ENCODE data around the gene ATP6V0B.

The ATP6V0B gene

GRCh38 chr1:43969746-43970466, 4.9 kb upstream of the ATP6V0B start, which contains the start of gene DPH2:
DPH2 (plus strand) TSS chr1:43970010; CDS start chr1:43970176, 166 bp downstream.
- peak; percentile 95 for DNase-seq

DNA sequence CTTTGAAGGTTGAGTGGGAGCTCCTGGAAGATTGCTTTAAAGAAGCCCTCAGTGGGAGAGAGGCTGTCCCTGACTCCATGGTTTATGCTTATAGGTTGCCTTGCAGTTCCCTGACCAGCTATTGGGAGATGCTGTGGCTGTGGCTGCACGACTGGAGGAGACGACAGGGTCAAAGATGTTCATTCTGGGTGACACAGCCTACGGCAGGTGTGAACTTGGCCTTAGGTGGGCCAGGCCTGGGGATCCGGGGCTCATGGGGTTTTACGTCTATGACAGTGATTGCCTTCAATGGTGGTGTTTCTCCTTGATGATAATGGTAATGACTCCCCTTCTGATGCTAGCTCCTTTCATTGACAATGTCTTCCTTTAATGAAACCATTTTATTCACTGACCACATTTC, 4.3 kb upstream of the ATP6V0B start:
- DNase-seq: no peak

DNA sequence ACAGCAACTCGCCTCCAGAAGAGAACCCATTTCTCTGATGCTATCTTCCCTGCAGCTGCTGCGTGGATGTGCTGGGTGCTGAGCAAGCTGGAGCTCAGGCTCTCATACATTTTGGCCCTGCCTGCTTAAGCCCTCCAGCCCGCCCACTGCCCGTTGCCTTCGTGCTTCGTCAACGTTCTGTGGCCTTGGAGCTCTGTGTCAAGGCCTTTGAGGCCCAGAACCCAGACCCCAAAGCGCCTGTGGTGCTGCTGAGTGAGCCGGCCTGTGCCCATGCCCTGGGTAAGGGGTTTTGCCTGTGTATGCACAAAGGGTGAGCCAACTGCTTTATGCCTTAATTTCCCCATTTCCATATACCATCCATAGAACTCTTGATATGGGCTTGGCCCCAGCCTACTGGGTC, 3.8 kb upstream of the ATP6V0B start:
- DNase-seq: no peak

DNA sequence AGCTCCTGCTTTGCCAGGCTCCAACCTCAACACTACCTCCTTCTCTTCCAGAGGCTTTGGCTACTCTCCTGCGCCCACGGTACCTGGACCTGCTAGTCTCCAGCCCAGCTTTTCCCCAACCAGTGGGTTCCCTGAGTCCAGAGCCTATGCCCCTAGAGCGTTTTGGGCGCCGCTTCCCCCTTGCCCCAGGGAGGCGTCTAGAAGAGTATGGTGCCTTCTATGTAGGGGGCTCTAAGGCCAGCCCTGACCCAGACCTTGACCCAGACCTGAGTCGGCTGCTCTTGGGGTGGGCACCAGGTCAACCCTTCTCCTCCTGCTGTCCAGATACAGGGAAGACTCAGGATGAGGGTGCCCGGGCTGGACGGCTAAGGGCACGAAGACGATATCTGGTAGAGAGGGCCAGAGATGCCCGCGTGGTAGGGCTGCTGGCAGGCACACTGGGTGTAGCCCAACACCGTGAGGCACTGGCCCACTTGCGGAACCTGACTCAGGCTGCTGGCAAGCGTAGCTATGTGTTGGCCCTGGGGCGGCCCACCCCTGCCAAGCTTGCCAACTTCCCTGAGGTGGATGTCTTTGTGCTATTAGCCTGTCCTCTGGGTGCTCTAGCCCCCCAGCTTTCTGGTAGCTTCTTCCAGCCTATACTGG, 3.3 kb upstream of the ATP6V0B start:
- no peak for DNase-seq

DNA sequence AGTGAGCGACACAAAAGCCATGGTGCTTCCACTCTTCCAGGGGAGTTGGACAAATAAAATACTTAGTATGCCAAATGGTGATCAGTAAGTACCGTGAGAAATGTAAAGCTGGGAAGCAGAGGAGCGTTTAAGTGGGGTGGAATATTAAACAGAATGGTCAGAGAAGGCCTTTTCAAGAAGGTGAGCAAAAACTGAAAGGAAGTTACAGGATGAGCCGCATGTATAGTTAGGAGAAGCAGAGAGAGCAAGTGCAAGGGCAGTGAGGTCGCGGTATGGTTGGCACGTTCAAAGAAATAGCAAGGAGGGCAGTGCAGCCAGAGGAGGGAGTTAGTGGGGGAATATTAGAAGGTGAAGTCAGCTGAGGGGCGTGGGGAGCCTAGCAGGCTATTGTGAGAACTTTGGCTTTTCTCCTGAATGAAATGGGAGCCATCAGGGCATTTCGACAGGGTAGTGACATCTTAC, 748 bp upstream of the ATP6V0B start:
- no peak for DNase-seq

- DNase-seq: no peak
Observed at GRCh38 chr1:43975249-43975961, 645 bp downstream of the ATP6V0B start.

- no peak for DNase-seq
Observed at GRCh38 chr1:43976045-43976444, 1.3 kb downstream of the ATP6V0B start.

DNA sequence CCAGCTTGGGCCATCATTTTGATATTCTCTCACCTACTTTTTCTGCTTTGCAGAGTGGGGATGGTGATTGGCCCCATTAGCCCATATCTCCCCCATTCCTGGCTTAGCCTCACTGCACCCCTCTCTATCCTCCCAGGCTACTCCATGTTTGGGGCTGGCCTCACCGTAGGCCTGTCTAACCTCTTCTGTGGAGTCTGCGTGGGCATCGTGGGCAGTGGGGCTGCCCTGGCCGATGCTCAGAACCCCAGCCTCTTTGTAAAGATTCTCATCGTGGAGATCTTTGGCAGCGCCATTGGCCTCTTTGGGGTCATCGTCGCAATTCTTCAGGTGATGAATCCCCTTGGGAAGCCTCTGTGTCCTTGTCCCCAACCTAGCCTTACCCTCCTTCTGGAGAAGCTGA, 2.1 kb downstream of the ATP6V0B start:
- no peak for DNase-seq

DNA sequence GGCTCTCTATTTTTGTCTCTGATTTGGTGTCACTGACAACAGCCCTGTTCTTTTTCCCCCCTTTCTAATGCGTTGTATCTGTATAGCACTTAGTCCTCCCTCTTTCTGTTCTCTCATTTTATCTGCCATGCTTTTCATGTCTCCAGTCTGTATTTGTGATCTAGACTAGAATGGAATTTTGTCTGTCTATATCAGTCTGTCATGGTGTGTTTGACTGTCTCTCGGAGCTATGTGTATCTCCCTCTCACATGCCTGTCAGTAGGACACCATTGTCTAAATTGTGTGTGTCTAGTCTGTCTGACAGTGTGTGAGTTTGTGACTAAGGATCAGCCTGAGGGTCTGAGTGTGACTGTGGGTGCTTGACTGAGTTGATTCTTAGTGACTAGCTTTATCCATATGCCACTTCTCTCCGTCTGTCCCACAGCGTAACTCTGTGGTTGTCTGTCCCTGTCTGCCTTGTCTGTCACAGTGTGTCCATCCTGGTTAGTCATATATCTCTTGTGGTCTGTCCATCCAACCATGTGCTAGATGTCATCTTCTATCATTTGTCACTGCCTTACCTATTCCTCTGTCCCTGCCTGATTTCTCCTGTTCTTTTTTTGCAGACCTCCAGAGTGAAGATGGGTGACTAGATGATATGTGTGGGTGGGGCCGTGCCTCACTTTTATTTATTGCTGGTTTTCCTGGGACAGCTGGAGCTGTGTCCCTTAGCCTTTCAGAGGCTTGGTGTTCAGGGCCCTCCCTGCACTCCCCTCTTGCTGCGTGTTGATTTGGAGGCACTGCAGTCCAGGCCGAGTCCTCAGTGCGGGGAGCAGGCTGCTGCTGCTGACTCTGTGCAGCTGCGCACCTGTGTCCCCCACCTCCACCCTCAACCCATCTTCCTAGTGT, 2.9 kb downstream of the ATP6V0B start:
- no peak for DNase-seq

DNA sequence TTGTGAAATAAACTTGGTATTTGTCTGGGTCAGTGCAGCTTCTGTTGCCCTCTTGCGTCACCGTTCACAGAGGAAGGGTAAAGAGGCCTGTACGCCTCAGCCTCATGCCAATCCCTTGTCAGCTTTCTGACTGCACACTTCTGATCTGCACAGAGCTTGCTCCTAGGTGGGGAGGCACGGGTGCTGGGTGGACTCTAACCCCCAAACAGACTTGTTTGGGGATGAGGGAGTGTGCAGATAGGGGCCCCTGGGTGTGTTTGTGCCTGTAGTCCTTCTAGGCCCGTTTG, 3.4 kb downstream of the ATP6V0B start:
- DNase-seq: no peak

DNA sequence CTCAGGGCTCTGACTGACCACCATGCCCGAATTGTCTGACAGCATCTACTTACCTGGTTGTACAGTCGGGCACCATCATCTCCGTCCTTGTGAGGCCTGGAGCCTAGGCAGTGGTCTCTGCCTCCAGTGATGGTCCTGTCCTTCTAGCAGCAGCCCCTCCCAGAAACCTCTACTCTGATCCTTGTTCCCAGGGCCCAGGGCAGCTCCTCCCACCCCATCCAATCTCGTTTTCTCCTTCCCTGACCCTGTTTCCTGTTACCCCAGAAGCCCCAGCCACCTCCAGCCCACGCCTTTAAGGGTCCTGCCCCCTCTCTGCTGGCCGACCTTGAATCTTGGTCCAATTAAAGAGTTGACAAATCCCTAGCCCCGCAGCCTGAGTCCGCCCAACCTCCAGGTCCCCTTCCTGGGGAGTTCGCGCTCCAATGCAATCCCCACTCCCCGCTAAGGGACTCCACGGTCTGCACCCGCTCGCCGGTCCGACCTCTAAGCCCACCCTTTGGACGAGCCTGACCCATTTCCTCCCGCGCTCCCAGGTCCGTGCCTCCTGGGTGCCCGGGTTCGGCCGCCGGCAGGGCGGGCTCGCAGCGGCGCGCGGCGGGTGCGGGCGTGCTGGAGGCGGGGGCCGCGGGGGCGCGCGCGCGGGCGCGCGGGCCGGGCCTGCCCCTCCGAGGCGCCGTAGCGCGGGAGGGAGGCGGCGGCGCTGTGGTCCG, 3.9 kb downstream of the ATP6V0B start, which contains the start of gene B4GALT2:
TSS of gene B4GALT2 (plus strand) at position 660 of the 710 bp plus-strand sequence. CDS start 1,951 bp downstream, outside the sequence.
- DNase-seq: peak; percentile 80

DNA sequence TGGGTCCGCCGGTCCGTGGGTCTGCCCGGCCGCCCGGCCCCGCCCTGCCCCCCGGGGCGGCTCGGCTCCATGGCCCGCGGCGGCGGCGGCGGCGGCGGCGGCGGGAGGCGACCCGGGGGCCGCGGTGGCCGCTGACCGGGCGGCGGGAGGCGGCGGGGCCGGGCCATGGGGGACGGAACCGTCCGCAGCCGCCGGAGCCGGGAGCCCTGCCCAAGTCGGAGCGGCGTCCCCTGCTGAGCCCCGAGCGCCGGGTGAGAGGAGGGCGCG, 4.4 kb downstream of the ATP6V0B start:
- DNase-seq: no peak

DNA sequence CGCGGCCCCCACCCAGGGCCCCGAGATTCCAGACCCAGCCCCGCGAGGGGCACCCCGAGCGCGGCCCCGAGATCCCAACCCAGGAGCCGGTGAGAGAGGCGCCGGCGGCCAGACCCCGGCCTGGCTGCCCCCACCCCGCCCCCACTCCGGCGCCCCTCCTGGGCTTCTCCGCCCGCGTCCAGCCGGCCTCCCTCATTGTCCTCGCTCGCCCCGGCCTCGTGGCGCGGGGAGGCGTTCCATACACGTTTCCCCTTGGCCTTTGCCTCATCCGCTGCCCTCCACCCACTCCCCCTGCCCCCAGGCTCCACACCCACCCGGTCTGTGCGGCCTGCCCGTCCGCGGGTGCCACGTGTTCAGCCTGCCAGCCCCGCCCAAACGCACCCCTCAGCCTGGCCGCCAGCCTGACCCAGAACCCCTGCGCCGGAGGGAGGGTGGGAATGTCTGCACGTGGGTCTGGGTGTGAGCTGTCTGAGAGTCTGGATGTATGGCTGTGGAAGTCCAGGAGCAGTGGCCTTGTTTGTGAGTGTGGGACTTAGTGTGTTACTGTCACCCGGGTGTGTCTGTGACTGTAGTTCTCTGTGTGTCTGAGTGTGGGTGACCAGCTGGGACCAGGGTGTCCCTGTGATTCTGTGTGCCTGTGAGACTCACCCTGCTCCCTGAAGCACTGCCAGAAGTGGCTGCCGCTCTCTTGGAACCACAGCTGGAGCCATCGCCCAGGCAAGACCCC, 4.9 kb downstream of the ATP6V0B start:
- peak; percentile 78 for DNase-seq

- DNase-seq: no peak
Observed at GRCh38 chr1:43980255-43981134, 5.7 kb downstream of the ATP6V0B start.

GRCh38 chr1:43981135-43981491, 6.4 kb downstream of the ATP6V0B start:
- no peak for DNase-seq

DNA sequence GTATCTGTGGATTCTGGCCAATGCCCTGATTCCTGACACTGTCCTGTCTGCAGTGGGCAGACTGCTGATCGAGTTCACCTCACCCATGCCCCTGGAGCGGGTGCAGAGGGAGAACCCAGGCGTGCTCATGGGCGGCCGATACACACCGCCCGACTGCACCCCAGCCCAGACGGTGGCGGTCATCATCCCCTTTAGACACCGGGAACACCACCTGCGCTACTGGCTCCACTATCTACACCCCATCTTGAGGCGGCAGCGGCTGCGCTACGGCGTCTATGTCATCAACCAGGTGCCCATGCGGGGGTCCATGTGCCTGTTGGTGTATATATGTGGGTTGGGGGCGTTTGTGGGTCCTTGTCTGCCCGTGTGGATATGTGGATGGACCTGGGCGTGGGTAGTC, 6.9 kb downstream of the ATP6V0B start:
- no peak for DNase-seq

DNA sequence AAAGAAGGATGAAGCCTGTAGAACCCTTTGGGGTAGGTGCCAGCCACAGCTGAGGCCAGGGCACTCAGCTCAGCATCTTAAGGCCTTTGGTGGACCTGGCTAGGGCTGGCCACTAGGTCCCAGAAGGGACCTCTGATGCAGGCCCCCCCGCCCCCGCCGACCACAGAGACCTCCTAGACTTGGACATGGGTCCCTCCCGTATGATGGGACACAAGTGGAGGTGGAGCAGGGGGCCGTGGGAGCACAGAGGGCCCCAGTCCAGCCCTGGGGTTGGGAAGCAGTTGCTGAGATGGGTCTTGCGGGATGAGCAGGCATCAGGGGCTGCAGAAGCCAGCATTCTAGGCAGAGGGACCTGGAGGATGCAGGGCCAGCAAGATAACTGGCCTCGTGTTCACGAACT, 7.5 kb downstream of the ATP6V0B start:
- no peak for DNase-seq

DNA sequence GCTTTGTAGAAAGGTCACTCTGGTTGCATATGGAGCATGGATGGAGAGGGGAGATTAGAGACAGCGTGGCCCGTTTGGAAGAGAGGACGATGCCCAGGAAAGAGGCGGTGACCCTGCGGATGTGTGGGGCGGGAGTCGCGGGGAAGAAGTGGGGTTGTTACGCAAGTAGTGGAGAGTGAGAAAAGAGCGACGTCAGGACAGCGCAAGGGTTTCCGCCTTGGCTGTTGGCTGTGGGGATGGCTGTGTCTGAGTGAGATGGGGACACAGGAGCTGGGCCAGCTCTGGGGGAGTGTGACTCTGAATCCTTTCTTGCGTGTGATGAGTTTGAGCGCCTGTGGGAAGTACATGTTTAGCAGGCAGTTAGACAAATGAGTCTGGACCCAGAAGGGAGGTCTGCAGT, 8.0 kb downstream of the ATP6V0B start:
- no peak for DNase-seq

- no peak for DNase-seq
Observed at GRCh38 chr1:43983253-43983899, 8.6 kb downstream of the ATP6V0B start.

DNA sequence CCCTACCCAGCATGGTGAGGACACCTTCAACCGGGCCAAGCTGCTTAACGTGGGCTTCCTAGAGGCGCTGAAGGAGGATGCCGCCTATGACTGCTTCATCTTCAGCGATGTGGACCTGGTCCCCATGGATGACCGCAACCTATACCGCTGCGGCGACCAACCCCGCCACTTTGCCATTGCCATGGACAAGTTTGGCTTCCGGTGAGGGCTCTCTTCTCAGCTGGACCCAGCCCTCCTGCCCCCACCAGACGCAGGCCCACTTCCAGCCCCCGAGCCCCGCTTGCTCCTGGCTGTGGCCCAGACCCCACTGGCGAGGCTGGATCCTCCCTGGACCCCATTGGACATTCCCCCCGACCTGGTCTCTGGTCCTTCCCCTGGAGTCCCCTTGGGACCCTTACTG, 10.1 kb downstream of the ATP6V0B start:
- no peak for DNase-seq
